ENCODE measurements around the gene ZNF608. TPM values are rescaled to one million over a fixed set of nuclear protein-coding genes. Genes with fewer than 3 reads are reported as not detected.

The ZNF608 gene
- total and polyA plus RNA-seq, 2 experiments from 2014 or later, result 20.5 to 42.4 TPM

DNA sequence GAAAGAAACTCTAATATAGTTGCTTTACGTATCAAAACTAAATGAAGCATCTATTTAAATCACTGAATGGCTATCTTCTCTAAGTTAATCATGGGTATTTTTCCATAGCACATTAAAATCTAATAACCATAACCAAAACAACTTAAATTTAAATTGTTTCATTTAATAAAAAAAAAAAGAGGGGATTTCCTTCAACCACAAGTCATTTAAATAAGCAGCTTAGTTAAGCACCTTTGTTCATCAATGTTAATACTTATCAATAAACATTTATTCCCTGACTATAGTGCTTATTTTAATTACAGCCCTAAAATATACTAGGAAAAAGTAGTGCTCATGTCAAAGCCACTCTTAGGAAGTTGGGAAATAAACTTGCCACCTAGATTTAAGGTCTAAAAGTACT, 30.3 kb downstream of the ZNF608 start (continued):
- TF ChIP-seq STAT1 (IDR thresholded peaks at IDR 0.05; ENCODE audit: unreplicated experiment) (no peak), EZH2phosphoT487 (IDR thresholded peaks at IDR 0.05; ENCODE audit: unreplicated experiment) (no peak), POLR2AphosphoS5 (IDR thresholded peaks at IDR 0.05; ENCODE audit: low read depth) (no peak), ZNF114 (CRISPR knock-in tag; IDR thresholded peaks at IDR 0.05) (no peak)

DNA sequence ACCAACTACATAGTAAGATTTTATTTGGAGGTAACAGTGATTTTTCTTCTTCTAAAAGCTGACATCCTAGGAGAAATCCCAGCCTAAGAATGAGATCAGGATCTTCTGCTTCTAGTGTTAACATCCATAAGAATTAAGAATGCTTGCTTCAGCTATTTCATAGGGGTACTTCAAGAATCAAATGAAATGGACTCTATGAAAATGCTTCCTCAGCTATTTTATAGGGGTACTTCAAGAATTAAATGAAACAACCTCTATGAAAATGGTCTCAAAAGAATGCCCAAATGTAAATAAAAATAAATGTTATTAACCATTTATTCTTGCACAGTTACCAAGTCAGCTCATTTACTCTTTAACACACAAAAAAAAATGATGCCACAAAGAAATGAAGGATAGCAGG, 31.5 kb downstream of the ZNF608 start:
- Mint-ChIP-seq H3K36me3 (ENCODE audit: low read depth) (peaks cover 7% of the 10 kb centered on the region), H3K4me3 (no peak overlapping the region), H3K27me3 (ENCODE audit: insufficient read depth, low read depth, poor library complexity) (peaks cover 4% of the 10 kb centered on the region), H3K9me3 (no peaks in the 10 kb centered on the region; the same call in 2 of the 3 replicates), H3K27ac (no peak overlapping the region), H3K4me1 (peaks cover 64% of the 10 kb centered on the region)
- peaks cover 3% of the 10 kb centered on the region; the same call in 1 of the 2 replicates for H3K9me2 ChIP-seq (ENCODE audit: insufficient read depth)
- peaks cover 99% of the 10 kb centered on the region for H3K79me2 ChIP-seq (replicated peaks; ENCODE audit: insufficient read depth)
- H3K4me2 ChIP-seq, result no peak overlapping the region
- DNase-seq (ENCODE audit: low spot score) (no peak), ATAC-seq (no peak)
- H3K4me3 ChIP-seq, result no peak overlapping the region
- TF ChIP-seq ZNF331 (CRISPR knock-in tag; IDR thresholded peaks at IDR 0.05; ENCODE audit: low read depth) (no peak), EZH2 (IDR thresholded peaks at IDR 0.05; ENCODE audit: low read depth, unreplicated experiment) (no peak)
- TF ChIP-seq, protein P1, sequence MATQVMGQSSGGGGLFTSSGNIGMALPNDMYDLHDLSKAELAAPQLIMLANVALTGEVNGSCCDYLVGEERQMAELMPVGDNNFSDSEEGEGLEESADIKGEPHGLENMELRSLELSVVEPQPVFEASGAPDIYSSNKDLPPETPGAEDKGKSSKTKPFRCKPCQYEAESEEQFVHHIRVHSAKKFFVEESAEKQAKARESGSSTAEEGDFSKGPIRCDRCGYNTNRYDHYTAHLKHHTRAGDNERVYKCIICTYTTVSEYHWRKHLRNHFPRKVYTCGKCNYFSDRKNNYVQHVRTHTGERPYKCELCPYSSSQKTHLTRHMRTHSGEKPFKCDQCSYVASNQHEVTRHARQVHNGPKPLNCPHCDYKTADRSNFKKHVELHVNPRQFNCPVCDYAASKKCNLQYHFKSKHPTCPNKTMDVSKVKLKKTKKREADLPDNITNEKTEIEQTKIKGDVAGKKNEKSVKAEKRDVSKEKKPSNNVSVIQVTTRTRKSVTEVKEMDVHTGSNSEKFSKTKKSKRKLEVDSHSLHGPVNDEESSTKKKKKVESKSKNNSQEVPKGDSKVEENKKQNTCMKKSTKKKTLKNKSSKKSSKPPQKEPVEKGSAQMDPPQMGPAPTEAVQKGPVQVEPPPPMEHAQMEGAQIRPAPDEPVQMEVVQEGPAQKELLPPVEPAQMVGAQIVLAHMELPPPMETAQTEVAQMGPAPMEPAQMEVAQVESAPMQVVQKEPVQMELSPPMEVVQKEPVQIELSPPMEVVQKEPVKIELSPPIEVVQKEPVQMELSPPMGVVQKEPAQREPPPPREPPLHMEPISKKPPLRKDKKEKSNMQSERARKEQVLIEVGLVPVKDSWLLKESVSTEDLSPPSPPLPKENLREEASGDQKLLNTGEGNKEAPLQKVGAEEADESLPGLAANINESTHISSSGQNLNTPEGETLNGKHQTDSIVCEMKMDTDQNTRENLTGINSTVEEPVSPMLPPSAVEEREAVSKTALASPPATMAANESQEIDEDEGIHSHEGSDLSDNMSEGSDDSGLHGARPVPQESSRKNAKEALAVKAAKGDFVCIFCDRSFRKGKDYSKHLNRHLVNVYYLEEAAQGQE (IDR thresholded peaks at IDR 0.05; ENCODE audit: unreplicated experiment), result no peak
- H3K27me3 ChIP-seq (ENCODE audit: insufficient read depth), result no peaks in the 10 kb centered on the region
- peaks cover 20% of the 10 kb centered on the region for H3K4me1 ChIP-seq (ENCODE audit: insufficient read depth)
- H3F3A ChIP-seq (replicated peaks; ENCODE audit: low read depth), result no peaks in the 10 kb centered on the region
- no peaks in the 10 kb centered on the region; the same call in 1 of the 2 replicates for H4K20me1 ChIP-seq (replicated peaks; ENCODE audit: insufficient read depth)
- H3K27ac ChIP-seq (ENCODE audit: low read depth), result no peak overlapping the region
- no peak overlapping the region for H2AFZ ChIP-seq
- no peaks in the 10 kb centered on the region for H3K36me3 ChIP-seq (ENCODE audit: insufficient read depth)

DNA sequence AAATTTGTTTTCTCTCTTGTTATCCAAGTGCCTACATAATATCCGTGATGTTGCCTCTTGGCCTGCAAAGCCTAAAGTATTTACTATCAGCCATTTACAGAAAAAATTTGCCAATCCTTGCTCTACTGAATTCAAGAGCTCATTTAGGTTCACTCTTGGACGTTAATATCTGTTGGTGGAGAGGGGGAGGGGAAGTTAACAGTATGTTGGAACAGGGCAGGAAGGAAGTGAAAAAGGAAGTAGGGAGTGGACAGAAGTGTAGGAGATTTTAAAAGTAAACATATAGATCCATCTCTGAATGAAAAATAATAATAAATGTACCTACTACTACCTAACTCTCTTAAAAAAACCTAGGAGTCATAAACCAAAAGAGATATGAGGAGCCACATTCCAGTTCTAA, 32.8 kb downstream of the ZNF608 start:
- no peak overlapping the region for H3K4me2 ChIP-seq
- ATAC-seq (no peak), DNase-seq (ENCODE audit: low spot score) (no peak)
- no peaks in the 10 kb centered on the region for H3K36me3 ChIP-seq (ENCODE audit: insufficient read depth)
- no peaks in the 10 kb centered on the region; the same call in 1 of the 2 replicates for H4K20me1 ChIP-seq (replicated peaks; ENCODE audit: insufficient read depth)
- H3K27me3 ChIP-seq (ENCODE audit: insufficient read depth), result no peaks in the 10 kb centered on the region
- H3K4me3 ChIP-seq, result no peak overlapping the region
- no peak overlapping the region for H3K27ac ChIP-seq (ENCODE audit: low read depth)
- H3K9me2 ChIP-seq (ENCODE audit: insufficient read depth), result peaks cover 3% of the 10 kb centered on the region; the same call in 1 of the 2 replicates
- peaks cover 4% of the 10 kb centered on the region for H3K27me3 Mint-ChIP-seq (ENCODE audit: insufficient read depth, low read depth, poor library complexity)
- H3K4me3 Mint-ChIP-seq, result no peak overlapping the region
- peaks cover 15% of the 10 kb centered on the region for H3K4me1 ChIP-seq (ENCODE audit: insufficient read depth)
- H3K36me3 Mint-ChIP-seq (ENCODE audit: low read depth), result peaks cover 7% of the 10 kb centered on the region
- H2AFZ ChIP-seq, result no peak overlapping the region
- H3K27ac Mint-ChIP-seq, result peak overlapping the region; percentile 19
- H3K79me2 ChIP-seq (replicated peaks; ENCODE audit: insufficient read depth), result peaks cover 99% of the 10 kb centered on the region
- peaks cover 62% of the 10 kb centered on the region for H3K4me1 Mint-ChIP-seq
- no peaks in the 10 kb centered on the region for H3F3A ChIP-seq (replicated peaks; ENCODE audit: low read depth)
- no peaks in the 10 kb centered on the region; the same call in 2 of the 3 replicates for H3K9me3 Mint-ChIP-seq
- TF ChIP-seq, protein P2, sequence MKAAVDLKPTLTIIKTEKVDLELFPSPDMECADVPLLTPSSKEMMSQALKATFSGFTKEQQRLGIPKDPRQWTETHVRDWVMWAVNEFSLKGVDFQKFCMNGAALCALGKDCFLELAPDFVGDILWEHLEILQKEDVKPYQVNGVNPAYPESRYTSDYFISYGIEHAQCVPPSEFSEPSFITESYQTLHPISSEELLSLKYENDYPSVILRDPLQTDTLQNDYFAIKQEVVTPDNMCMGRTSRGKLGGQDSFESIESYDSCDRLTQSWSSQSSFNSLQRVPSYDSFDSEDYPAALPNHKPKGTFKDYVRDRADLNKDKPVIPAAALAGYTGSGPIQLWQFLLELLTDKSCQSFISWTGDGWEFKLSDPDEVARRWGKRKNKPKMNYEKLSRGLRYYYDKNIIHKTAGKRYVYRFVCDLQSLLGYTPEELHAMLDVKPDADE (IDR thresholded peaks at IDR 0.05), result no peak
- TF ChIP-seq ZNF114 (CRISPR knock-in tag; IDR thresholded peaks at IDR 0.05) (no peak), NANOG (IDR thresholded peaks at IDR 0.05; ENCODE audit: borderline replicate concordance) (no peak), CREB1 (CRISPR knock-in tag; IDR thresholded peaks at IDR 0.05; ENCODE audit: low read depth) (no peak)

Measured in GM23338 (cell line).